HepG2 (cell line): ENCODE results near the gene PIKFYVE. TPM values are rescaled to one million over a fixed set of nuclear protein-coding genes. Genes with fewer than 3 reads are reported as not detected.
A peak's percentile ranks its signal among the peaks of the same experiment; 100 is the strongest.

Source experiments
- ATAC-seq: fragments of 200-7000 bp; cut with Tn5 transposase; 3 replicates; pipeline ENCODE4 v1.9.1; 2020; ENCODE audit warnings: mild to moderate bottlenecking, moderate library complexity
- BruUV-seq: library from RNA; stranded (reverse); fragments of 400-500 nt; replicated peaks from 2 replicates; lab custom pipeline; 2021; lab: Mats Ljungman, UMichigan
- CTCF ChIA-PET: fragments of 300-600 bp; formaldehyde crosslinking; extraction: SDS; loops from one replicate; lab custom pipeline; 2021; ENCODE audit warnings: low total read pairs, inconsistent platforms, low intra/inter-chr PET ratio; lab: Yijun Ruan, JAX
- POLR2A ChIA-PET: fragments of 350-600 bp; sonication (Branson Sonifier 250); formaldehyde crosslinking; loops from one replicate; lab custom pipeline; 2020; ENCODE audit warnings: antibody characterized with exemption, inconsistent platforms; lab: Yijun Ruan, JAX
- DNase-seq: peaks from one replicate; pipeline ENCODE4 v3.0.0-alpha.2; 2015; ENCODE audit warnings: low spot score
- FAIRE-seq: peaks from 3 replicates; lab custom pipeline; 2011; peaks lifted over from hg19 to GRCh38; lab: Jason Lieb, UNC
- H2AFZ ChIP-seq: one replicate; pipeline ENCODE4 v1.6.1; 2011; ENCODE audit warnings: low read length, inconsistent platforms
- H3K27ac ChIP-seq: fragments of 300-600 bp; 3 replicates; pipeline ENCODE4 v1.8.0; 2011; ENCODE audit warnings: mixed run types, mild to moderate bottlenecking, mixed read lengths, low read length, inconsistent platforms; ENCODE audit not compliant: insufficient read depth; ENCODE audit errors: extremely low read length
- H3K27me3 ChIP-seq, 2 experiments: fragments of 200-600 bp in 1 of 2; 2 replicates in 1 of 2; 3 replicates in 1 of 2; pipeline versions ENCODE4 v1.6.0 to v1.8.0; 2011; ENCODE audit warnings: low read length in 2 of 2, mild to moderate bottlenecking in 2 of 2, moderate library complexity in 2 of 2, inconsistent platforms in 1 of 2; ENCODE audit not compliant: insufficient read depth in 2 of 2, control insufficient read depth in 1 of 2
- H3K36me3 ChIP-seq, 2 experiments: fragments of 200-600 bp in 1 of 2; replicated peaks in 1 of 2; 2 replicates in 1 of 2; 3 replicates in 1 of 2; pipeline versions ENCODE4 v1.5.1 to v1.8.0; 2011; ENCODE audit warnings: low read length in 2 of 2, inconsistent platforms in 1 of 2; ENCODE audit not compliant: insufficient read depth in 2 of 2, control insufficient read depth in 1 of 2
- H3K4me1 ChIP-seq: 2 replicates; pipeline ENCODE4 v1.5.1; 2012; ENCODE audit warnings: low read length, inconsistent platforms; ENCODE audit not compliant: insufficient read depth
- H3K4me2 ChIP-seq: 2 replicates; pipeline ENCODE4 v1.6.0; 2011; ENCODE audit warnings: low read depth, low read length, inconsistent platforms
- H3K4me3 ChIP-seq, 3 experiments: fragments of 200-600 bp in 1 of 3; sonication (generic), shearing (Covaris generic) in 1 of 3; replicated peaks in 1 of 3; 2 replicates each; pipeline ENCODE4 v1.5.1; 2011 to 2016; ENCODE audit warnings: low read length in 3 of 3, inconsistent platforms in 2 of 3, low read depth in 2 of 3, mild to moderate bottlenecking in 2 of 3, control low read depth in 1 of 3, mixed read lengths in 1 of 3; ENCODE audit not compliant: insufficient read depth in 1 of 3
- H3K79me2 ChIP-seq: one replicate; pipeline ENCODE4 v1.6.1; 2011; ENCODE audit warnings: low read length, inconsistent platforms; ENCODE audit not compliant: insufficient read depth
- H3K9ac ChIP-seq: 2 replicates; pipeline ENCODE4 v1.6.0; 2011; ENCODE audit warnings: mild to moderate bottlenecking, low read depth, low read length, inconsistent platforms; ENCODE audit not compliant: insufficient read depth
- H3K9me3 ChIP-seq: 2 replicates; pipeline ENCODE4 v1.5.1; 2012; ENCODE audit warnings: mild to moderate bottlenecking, low read length
- H4K20me1 ChIP-seq: 2 replicates; pipeline ENCODE4 v1.6.0; 2011; ENCODE audit warnings: inconsistent platforms, mild to moderate bottlenecking, low read length, moderate library complexity; ENCODE audit not compliant: insufficient read depth
- ATF3 ChIP-seq: sonication (generic); formaldehyde crosslinking; IDR thresholded peaks from 2 replicates; pipeline ENCODE4 v1.4.0; 2020; ENCODE audit warnings: missing genetic modification reagents
- BRF2 ChIP-seq: sonication (generic); formaldehyde crosslinking; IDR thresholded peaks from 2 replicates; pipeline ENCODE4 v1.8.1; 2022; ENCODE audit warnings: mild to moderate bottlenecking, missing genetic modification reagents
- FOXO4 ChIP-seq: sonication (generic); formaldehyde crosslinking; conservative IDR thresholded peaks from 2 replicates; pipeline ENCODE4 v1.8.1; 2023; ENCODE audit warnings: missing genetic modification reagents
- FOXP4 ChIP-seq: sonication (generic); formaldehyde crosslinking; IDR thresholded peaks from 2 replicates; pipeline ENCODE4 v1.4.0; 2020; ENCODE audit warnings: missing genetic modification reagents
- HMG20A ChIP-seq: IDR thresholded peaks from 2 replicates; pipeline ENCODE4 v1.6.1; 2016; ENCODE audit warnings: borderline replicate concordance
- KAT7 ChIP-seq: IDR thresholded peaks from 2 replicates; pipeline ENCODE4 v1.6.1; 2018; ENCODE audit warnings: borderline replicate concordance, missing compliant biosample characterization
- NKX3-1 ChIP-seq: sonication (generic); formaldehyde crosslinking; IDR thresholded peaks from 2 replicates; pipeline ENCODE4 v1.5.0; 2020; ENCODE audit warnings: missing genetic modification reagents
- NR2F1 ChIP-seq, 2 experiments: fragments of 450-650 bp in 1 of 2; formaldehyde crosslinking in 1 of 2; IDR thresholded peaks; 2 replicates each; pipeline versions ENCODE4 v1.5.0 to v1.6.1; 2016 to 2020; ENCODE audit warnings: mild to moderate bottlenecking in 1 of 2, missing compliant biosample characterization in 1 of 2, missing genetic modification reagents in 1 of 2, moderate library complexity in 1 of 2
- SYNCRIP ChIP-seq: fragments of 200-400 bp; formaldehyde crosslinking; IDR thresholded peaks from 2 replicates; pipeline ENCODE4 v1.6.1; 2018; ENCODE audit warnings: mild to moderate bottlenecking, low read depth, low read length; ENCODE audit not compliant: insufficient read depth
- ZBTB3 ChIP-seq: sonication (generic); formaldehyde crosslinking; IDR thresholded peaks from 2 replicates; pipeline ENCODE4 v1.4.0; 2020; ENCODE audit warnings: low read depth, mild to moderate bottlenecking, moderate library complexity, missing genetic modification reagents, borderline replicate concordance
- ZHX1 ChIP-seq: sonication (generic); formaldehyde crosslinking; IDR thresholded peaks from 2 replicates; pipeline ENCODE4 v1.8.1; 2022; ENCODE audit warnings: low read depth, mild to moderate bottlenecking, missing genetic modification reagents
- ZNF414 ChIP-seq: sonication (generic); formaldehyde crosslinking; IDR thresholded peaks from 2 replicates; pipeline ENCODE4 v1.5.0; 2020; ENCODE audit warnings: missing genetic modification reagents
- ZNF570 ChIP-seq: sonication (generic); formaldehyde crosslinking; IDR thresholded peaks from 2 replicates; pipeline ENCODE4 v1.4.0; 2020; ENCODE audit warnings: mild to moderate bottlenecking, missing genetic modification reagents, borderline replicate concordance
- ZNF780A ChIP-seq: sonication (generic); formaldehyde crosslinking; IDR thresholded peaks from 2 replicates; pipeline ENCODE4 v1.8.0; 2022; ENCODE audit warnings: mild to moderate bottlenecking, missing genetic modification reagents, moderate library complexity
- ZNF790 ChIP-seq: sonication (generic); formaldehyde crosslinking; IDR thresholded peaks from 2 replicates; pipeline ENCODE4 v1.8.0; 2022; ENCODE audit warnings: missing genetic modification reagents, mild to moderate bottlenecking, borderline replicate concordance
- WGBS: methylation state at CpG from one replicate; pipeline ENCODE4 v1.1.6; 2017; ENCODE audit warnings: low lambda C conversion rate; 5-methylcytosine and 5-hydroxymethylcytosine counted together
- in situ Hi-C: cut with HindIII; loops from 2 replicates; pipeline ENCODE4 v1.10.0; 2017; ENCODE audit warnings: low pct_unique_long_range_greater_than_20kb; ENCODE audit not compliant: extremely low pct_ligation_motif_present
- intact Hi-C: fragments of 100-400 bp; cut with micrococcal nuclease; formaldehyde crosslinking; loops from one replicate; pipeline ENCODE4 v1.10.0; 2022; ENCODE audit not compliant: unreplicated experiment
- polyA plus RNA-seq, 8 experiments: library from polyadenylated mRNA; depleted of rRNA in 3 of 8; stranded (reverse) in 7 of 8; unstranded in 1 of 8; fragments of >200 nt; fragmentation: Illumina TruSeq in 4 of 8; extraction: Trizol in 4 of 8; gene quantifications; 2 replicates each; pipeline versions ENCODE4 v1.2.1 to v1.2.3, GENCODE V29; 2011 to 2016; ENCODE audit warnings: low read depth in 4 of 8, missing spikeins in 1 of 8, mixed read lengths in 1 of 8; ENCODE audit not compliant: insufficient read depth in 1 of 8
- total RNA-seq, 5 experiments: library from RNA; depleted of rRNA; stranded (reverse); fragments of >200 nt; fragmentation: Illumina TruSeq; extraction: Trizol; gene quantifications; 2 replicates each; pipeline ENCODE4 v1.2.3, GENCODE V29; 2016; ENCODE audit warnings: low read depth in 1 of 5

Gene PIKFYVE
- total and polyA plus RNA-seq, 2 of the 13 experiments (the other 11 are each of a cell fraction or from before 2014, with no cell fraction given) = 20.2 to 21.7 TPM

- Histone ChIP-seq H3K4me3 (no peak overlapping the region), H3K4me2 (no peak overlapping the region), H4K20me1 (no peaks in the 10 kb centered on the region), H3K27me3 (no peaks in the 10 kb centered on the region), H3K36me3 (no peaks in the 10 kb centered on the region), H3K9ac (no peak overlapping the region), H3K79me2 (no peaks in the 10 kb centered on the region), H3K4me1 (no peaks in the 10 kb centered on the region), H3K9me3 (no peaks in the 10 kb centered on the region), H2AFZ (no peak overlapping the region), H3K27ac (no peak overlapping the region)
- DNase-seq (no peak), FAIRE-seq (no peak), ATAC-seq (peak; percentile 29; the same call in 2 of the 3 replicates)
- intact Hi-C loops = no loop called here
- in situ Hi-C loops = no loop called here
- BruUV-seq = no TSS peak
- WGBS = 82% methylated on average over 27 of the region's 33 CpGs
- POLR2A ChIA-PET = no interaction called here
- CTCF ChIA-PET = no interaction called here
- no peak for TF ChIP-seq ZNF414 (CRISPR knock-in tag)
- no peak for TF ChIP-seq ZHX1 (CRISPR knock-in tag)
- no peak for TF ChIP-seq BRF2 (CRISPR knock-in tag)
- TF ChIP-seq ATF3 (CRISPR knock-in tag) = no peak
- TF ChIP-seq FOXO4 (CRISPR knock-in tag) = no peak
- TF ChIP-seq ZBTB3 = no peak
- no peak for TF ChIP-seq SYNCRIP
- TF ChIP-seq KAT7 (CRISPR knock-in tag) = no peak
- TF ChIP-seq ZNF570 (CRISPR knock-in tag) = no peak
- TF ChIP-seq ZNF780A = no peak
- no peak for TF ChIP-seq NR2F1 (CRISPR knock-in tag; IDR thresholded peaks at IDR 0.05)
- no peak for TF ChIP-seq HMG20A (CRISPR knock-in tag)
- TF ChIP-seq FOXP4 (CRISPR knock-in tag) = no peak
- TF ChIP-seq ZNF790 (CRISPR knock-in tag) = no peak
- TF ChIP-seq NKX3-1 (CRISPR knock-in tag) = no peak
Measured at GRCh38 chr2:208227581-208228232, 38.3 kb upstream of the PIKFYVE start.
